Fibroblast of skin of right biceps (primary cell): Measurements from ENCODE around the gene TP53TG3.
"Not testable (repeated sequence)": the region's sequence is repeated elsewhere in the genome, so short reads cannot be mapped to it uniquely, and the experiment has no call there.

Experiments
- DNase-seq: peaks from one replicate; pipeline ENCODE4 v3.0.0-alpha.2; 2013

TP53TG3 gene, protein sequence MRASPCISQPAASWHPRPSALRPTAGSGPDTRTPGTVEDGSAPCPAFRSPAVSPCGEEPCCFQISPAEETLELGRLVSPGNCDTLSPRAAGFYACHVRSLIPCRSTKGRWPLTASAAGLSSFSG

DNA sequence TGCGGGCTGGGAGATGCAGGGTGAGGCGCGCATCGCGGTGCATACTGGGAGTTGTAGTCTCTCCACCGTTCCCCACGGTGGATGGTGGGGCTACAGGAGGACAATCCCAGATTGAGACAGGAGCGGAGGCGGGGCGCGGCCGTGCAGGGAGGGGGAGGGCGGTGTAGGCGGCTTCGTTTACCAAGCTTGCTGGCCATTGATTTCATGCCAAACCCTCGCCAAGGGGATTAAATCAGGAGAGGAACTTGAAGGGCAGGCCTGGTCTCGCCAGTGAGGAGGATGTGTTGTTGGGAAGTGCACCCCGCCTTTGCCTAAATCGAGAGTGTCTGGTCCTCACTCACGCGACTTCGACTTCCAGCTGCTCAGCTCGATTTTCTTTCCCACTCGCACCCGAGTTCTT is at the start of gene TP53TG3:
TP53TG3 (minus strand) TSS at position 101 of the 400 bp plus-strand sequence; CDS start at position 33, 68 bp downstream.
- DNase-seq = not testable (repeated sequence)

- not testable (repeated sequence) for DNase-seq
Observed at GRCh38 chr16:32650876-32651275, 25.1 kb downstream of the TP53TG3 start.

GRCh38 chr16:32647562-32647961 is 28.4 kb downstream of the TP53TG3 start:
- DNase-seq = not testable (repeated sequence)

- not testable (repeated sequence) for DNase-seq
Observed at GRCh38 chr16:32646780-32647179, 29.2 kb downstream of the TP53TG3 start.

GRCh38 chr16:32646177-32646576 is 29.8 kb downstream of the TP53TG3 start:
- DNase-seq = not testable (repeated sequence)

DNA sequence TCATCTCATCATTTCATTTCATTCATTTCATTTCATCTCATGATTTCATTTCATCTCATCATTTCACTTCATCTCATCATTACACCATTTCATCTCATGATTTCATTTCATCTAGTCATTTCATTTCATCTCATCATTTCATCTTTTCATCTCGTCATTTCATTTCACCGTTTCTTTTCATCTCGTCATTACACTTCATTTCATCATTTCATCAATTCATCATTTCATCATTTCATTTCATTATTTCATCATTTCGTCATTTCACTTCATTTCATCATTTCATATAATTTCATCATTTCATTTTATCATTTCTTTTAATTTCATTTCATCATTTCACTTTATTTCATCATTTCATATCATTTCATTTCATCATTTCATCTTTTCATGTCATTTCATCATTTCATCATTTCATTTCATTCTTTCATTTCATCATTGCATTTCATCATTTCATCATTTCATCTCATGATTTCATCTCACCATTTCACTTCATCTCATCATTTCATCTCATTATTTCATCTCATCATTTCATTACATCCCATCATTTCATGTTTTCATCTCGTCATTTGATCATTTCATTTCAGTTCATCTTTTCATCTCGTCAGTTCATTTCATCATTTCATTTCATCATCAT is 30.6 kb downstream of the TP53TG3 start:
- not testable (repeated sequence) for DNase-seq

GRCh38 chr16:32644715-32645114 is 31.2 kb downstream of the TP53TG3 start:
- not testable (repeated sequence) for DNase-seq

DNA sequence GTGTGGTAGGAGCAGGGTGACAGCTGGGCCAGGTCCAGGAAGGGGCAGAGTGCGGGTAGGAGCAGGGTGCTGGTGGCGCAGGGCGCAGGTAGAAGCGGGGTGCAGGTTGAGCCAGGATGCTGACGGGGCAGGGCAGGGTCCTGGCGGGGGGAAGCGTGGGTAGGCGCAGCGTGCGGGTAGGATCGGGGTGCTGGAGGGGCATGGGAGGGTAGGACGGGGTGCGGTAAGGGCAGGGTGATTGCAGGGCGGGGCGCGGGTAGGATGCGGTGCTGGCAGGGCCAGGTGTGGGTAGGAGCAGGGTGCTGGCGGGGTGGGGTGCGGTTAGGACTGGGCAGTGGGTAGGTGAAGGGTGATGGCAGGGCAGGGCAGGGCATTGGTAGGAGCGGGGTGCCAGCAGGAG is 38.4 kb downstream of the TP53TG3 start:
- DNase-seq = not testable (repeated sequence)

DNA sequence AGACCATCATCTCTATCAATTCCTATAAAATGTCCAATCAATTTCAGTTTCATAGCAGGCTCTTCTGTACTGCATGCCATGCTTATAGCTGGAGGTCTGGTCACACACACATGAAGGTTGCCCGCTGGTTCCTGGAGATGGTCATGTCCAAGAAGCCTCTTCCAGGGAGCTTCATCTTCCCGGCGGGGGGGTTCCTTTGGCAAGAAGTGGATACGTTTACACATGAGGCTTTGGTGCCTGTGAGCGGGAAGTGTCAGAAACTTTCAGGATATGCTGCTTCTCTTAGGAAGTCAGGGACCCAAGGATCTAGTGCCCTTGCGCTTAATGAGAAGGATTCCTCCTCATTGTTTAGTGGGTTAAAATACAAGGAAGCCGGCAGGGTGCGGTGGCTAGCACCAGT is 43.9 kb downstream of the TP53TG3 start:
- DNase-seq = not testable (repeated sequence)
